ENCODE data around the gene PID1. TPM values are rescaled to one million over a fixed set of nuclear protein-coding genes. Genes with fewer than 3 reads are reported as not detected.

PID1 gene
- total RNA-seq, 1 donor from 2014 or later, result 0.69 TPM

GRCh38 chr2:229205704-229206103 lies 65.4 kb downstream of the PID1 start:
- no peak for DNase-seq (ENCODE audit: low read depth)
- no peak for TF ChIP-seq CTCF (conservative IDR thresholded peaks at IDR 0.05; ENCODE audit: low read depth, low read length)
- no peak overlapping the region for H3K4me3 ChIP-seq (ENCODE audit: low read depth, low read length)

GRCh38 chr2:229202646-229203045 lies 68.4 kb downstream of the PID1 start:
- H3K4me3 ChIP-seq (ENCODE audit: low read depth, low read length), result no peak overlapping the region
- no peak for TF ChIP-seq CTCF (conservative IDR thresholded peaks at IDR 0.05; ENCODE audit: low read depth, low read length)
- no peak for DNase-seq (ENCODE audit: low read depth)

GRCh38 chr2:229201521-229201920 lies 69.6 kb downstream of the PID1 start:
- H3K4me3 ChIP-seq (ENCODE audit: low read depth, low read length), result no peak overlapping the region
- DNase-seq (ENCODE audit: low read depth), result no peak
- TF ChIP-seq CTCF (conservative IDR thresholded peaks at IDR 0.05; ENCODE audit: low read depth, low read length), result no peak

- TF ChIP-seq CTCF (conservative IDR thresholded peaks at IDR 0.05; ENCODE audit: low read depth, low read length), result no peak
- no peak overlapping the region for H3K4me3 ChIP-seq (ENCODE audit: low read depth, low read length)
- DNase-seq (ENCODE audit: low read depth), result no peak
These were observed 71.8 kb downstream of the PID1 start for GRCh38 chr2:229199267-229199666.

GRCh38 chr2:229196448-229196847 lies 74.6 kb downstream of the PID1 start:
- TF ChIP-seq CTCF (conservative IDR thresholded peaks at IDR 0.05; ENCODE audit: low read depth, low read length), result no peak
- no peak for DNase-seq (ENCODE audit: low read depth)
- H3K4me3 ChIP-seq (ENCODE audit: low read depth, low read length), result no peak overlapping the region

- H3K4me3 ChIP-seq (ENCODE audit: low read depth, low read length), result no peak overlapping the region
- DNase-seq (ENCODE audit: low read depth), result no peak
- no peak for TF ChIP-seq CTCF (conservative IDR thresholded peaks at IDR 0.05; ENCODE audit: low read depth, low read length)
These were observed 75.6 kb downstream of the PID1 start for GRCh38 chr2:229195346-229195947.

GRCh38 chr2:229193281-229193680 lies 77.8 kb downstream of the PID1 start:
- H3K4me3 ChIP-seq (ENCODE audit: low read depth, low read length), result no peak overlapping the region
- TF ChIP-seq CTCF (conservative IDR thresholded peaks at IDR 0.05; ENCODE audit: low read depth, low read length), result no peak
- no peak for DNase-seq (ENCODE audit: low read depth)
